GM21737 (cell line): ENCODE measurements around the gene IL22RA1.

ENCODE experiments used
- ATAC-seq: cut with Tn5 transposase; IDR thresholded peaks from one replicate; pipeline ENCODE4 v1.9.1; 2021; ENCODE audit warnings: mild to moderate bottlenecking, moderate library complexity; ENCODE audit not compliant: unreplicated experiment

Gene IL22RA1

DNA sequence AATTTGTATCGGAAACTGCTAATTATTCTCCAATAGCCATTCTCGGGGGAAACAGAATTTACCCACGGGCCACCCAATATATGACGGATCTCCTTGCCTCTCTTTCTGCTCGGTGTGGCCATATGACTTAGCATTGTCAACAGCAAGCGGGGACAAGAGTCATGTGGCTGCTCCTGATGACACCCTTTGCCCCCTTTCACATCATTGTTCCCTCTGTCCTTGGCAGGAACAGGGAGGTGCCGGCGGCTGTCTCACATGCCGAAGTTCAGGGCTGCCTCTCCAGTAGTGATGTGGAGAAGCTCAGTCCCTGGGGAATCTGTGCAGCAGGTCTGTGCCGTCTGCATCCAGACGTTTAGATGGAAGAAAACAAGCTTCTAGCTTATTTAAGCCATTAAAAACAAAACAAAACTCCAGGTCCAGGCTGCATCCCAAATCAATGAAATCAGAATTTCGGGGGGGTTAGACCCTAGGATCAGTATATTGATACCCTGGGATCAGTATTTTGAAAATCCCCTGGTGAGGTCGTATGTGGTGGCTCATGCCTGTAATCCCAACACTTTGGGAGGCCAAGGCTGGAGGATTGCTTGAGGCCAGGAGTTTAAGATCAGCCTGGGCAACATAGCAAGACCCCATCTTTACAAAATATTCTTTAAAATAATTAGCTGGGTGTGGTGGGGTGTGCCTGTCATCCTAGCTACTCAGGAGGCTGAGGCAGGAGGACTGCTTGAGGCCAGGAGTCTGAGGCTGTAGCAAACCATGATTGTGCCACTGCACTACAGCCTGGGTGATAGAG is 41.8 kb downstream of the IL22RA1 start:
- no peak for ATAC-seq

DNA sequence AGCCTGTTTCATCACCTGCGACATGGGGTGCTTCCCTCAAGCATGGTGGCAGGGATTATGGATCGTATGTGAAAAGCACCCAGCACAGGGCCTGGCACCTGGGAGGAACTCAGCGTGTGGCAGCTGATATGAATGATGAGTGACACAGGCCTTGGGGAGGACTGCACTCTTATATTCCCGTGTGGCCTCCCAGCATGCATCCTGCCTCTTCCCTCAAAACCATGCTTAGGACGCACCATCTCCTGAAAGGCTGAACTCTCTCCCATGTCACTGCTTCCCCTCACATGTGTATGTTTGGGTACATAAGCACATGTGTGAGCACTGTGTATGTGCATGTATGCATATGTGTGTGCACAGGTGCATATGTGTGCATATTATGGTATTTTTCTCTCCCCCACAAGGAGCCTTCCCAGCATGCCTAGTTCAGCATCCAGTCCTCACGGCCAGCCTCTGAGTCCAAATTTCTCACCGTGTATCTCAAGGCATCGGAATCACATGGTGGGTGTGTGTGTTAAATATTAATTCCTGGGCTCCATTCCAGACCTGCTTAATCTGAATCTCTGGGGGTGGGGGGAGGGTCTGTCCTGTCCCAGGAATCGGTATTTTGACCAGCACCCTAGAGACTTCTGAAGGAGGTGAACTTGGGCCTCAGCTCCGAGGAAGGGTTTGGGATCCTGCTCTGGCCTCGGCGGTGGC is 43.8 kb downstream of the IL22RA1 start:
- ATAC-seq, result no peak

DNA sequence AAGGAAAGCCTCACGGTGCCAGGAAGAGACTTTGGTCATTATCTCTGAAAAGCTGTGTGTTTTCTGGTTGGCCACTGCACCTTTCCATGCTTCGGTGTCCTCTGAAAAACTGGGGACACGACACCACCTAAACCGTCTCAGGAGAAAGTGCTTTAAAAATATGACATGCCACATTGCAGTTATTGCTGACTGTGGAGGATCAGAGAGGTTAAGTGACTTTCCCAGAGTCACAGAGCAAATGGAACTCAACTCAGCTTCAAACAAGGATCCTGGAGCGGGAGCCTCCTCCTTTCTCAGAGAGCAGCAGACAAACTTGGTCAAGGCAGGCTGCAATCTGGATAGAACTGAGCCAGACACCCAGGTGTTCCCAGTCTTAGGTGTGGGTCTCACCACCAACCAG is 44.8 kb downstream of the IL22RA1 start:
- ATAC-seq, result no peak

DNA sequence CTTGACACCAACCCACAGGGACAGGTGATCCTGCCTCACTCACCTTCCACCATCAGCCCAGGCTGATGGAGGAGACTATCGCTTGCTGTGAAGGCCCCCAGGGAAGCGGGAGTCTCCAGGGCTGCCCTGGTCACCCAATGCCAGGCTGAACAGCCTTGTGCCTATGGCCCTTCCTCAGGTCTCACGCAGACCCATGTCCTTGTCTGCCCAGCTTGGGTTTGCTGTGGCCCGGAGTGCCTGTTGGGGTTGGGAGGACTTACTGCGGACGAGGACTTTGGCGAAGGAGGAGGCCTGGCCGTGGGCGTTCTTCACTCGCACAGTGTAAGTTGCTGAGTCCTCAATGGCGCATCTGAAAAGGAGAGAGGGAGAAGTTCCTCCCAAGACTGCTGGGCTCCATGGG is 45.3 kb downstream of the IL22RA1 start:
- no peak for ATAC-seq

DNA sequence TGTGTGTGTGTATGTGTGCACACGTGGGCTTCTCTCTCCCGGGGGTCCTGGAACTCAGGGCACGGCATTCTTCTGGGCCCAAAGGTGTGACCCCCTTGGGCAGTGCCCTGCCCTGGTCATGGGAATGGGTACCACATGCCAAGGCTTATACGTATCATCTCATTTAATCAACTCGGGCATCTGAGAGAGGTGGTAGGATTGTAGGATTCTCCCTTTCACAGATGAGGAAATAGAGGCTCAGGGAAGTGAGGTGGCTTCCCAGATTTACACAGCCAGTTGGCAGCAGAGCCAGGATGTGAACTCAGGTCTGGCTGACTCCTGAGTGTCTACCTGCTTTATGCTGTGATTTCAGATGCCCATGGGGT is 46.2 kb downstream of the IL22RA1 start:
- ATAC-seq, result no peak

DNA sequence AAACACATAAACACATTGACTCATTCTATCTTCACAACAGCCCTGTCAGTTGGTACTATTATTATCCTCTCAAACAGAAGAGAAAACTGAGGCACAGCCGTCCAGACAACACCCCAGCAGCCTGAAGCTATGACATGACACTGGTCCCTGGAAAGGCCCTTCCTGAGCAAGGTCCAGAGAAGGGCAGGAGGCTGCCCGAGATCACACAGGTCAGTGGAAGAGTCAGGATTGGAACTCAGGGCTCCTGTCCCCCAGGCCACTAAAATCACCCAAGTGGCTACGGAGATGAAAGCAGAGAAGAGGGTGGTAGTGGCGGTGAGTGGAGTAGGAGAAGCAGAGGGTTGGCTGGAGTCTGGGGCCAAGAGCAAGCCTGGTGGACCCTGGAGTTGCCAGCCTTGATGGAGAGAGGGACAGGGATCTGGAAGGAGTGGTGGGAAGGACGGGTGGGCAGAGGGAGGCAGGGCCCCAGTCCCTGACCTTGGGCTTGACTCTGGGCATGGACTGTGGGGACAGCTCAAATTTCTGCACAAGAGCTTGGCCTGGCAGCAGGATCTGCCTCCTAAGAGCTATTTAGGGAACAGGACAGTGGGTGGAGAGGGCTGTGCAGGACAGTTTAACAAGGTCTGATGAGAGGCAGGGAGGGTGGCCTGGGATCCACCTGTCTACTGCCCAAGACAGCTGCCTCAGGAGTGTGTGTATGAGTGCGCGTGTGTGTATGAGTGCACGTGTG is 46.8 kb downstream of the IL22RA1 start:
- ATAC-seq, result no peak

DNA sequence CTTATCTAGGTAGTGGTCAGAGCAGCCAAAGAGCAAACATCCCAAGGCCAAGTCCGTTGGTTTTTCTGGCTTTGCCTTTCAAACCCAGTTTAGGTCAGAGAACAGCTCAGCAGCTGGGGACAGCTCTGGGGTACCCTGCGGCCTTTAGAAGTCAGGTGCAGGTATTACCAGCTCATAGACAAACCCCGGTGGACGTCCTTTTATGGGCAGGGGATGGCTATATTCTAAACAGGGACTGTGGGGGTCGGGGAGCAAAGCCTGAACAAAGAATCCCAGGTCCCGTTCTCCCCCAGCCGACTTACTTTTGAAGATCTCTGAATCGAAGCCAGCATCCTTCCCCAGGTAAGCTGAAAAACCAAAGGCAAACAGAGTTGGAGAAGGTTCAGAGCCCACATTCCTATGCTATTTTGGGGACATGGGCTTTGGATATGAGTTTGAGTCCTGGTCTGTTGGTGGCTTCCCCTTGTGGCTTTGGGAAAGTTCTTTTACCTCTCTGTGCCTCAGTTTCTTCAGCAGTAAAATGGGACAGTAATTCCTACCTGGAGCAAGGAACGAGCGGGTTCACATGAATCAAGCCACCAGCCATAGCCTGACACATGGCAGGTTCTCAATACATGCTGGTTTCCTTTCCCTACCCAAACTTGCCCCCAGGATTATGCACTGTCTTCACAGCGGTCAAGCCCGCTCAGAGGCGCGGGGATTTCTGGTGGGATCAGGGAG is 47.6 kb downstream of the IL22RA1 start:
- no peak for ATAC-seq

DNA sequence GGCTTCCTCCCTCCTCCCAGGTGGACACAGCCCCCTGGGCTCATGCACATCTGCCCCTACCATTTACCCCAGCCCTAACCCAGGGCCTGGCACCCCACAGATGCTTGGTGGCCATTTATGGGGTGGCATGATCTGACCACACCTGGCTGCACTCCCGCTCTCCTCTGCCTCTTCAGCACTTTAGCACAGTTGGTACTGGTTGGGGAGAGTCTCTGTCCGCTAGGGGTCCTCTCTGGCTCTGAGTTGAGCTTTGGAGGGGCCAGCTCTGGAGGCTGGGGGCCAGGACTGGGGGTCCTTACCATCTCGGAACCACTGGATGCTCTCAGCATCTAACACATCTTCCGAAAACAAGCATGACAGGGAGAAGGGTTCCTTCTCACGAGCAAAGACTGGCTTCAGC is 48.4 kb downstream of the IL22RA1 start:
- ATAC-seq, result no peak

DNA sequence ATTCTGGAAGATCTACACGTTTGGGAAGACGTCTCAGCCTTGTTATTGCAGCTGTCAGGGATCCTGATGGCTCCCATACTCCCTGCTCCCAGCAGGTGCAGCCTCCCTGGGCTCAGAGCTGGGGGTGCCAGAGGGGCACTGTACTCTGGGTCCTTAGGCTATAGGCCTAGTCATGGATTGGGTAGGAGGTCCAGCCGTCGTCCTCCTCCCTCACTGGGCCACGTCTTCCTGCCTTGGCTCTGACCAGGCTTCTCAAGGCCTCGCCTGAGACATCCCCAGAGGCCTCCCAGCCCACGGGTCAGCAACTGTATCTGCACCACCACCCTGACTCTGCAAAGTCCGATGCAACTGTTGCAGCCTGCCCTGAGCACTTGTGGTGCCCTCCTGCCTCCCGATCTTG is 49.2 kb downstream of the IL22RA1 start:
- ATAC-seq, result no peak

DNA sequence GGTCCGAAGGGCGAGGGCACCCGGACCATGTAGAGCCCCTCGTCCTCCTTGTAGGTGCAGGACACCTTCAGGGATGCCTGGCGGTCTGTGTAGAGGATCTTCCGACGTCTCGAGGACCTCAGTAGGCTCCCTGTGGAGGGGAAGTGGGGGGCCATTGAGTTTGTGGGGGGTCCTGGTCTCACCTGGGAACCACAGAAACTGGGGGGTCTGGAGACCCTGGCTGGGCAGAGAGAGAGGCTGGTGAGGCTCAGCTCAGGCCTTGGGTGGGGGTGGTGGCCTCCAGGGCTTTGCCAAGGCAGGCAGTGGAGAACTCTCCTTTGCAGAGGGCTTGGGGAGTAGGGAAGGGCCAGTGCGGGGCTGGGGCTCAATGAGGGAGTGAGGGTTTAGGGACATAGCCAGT is 50.0 kb downstream of the IL22RA1 start:
- ATAC-seq, result no peak

DNA sequence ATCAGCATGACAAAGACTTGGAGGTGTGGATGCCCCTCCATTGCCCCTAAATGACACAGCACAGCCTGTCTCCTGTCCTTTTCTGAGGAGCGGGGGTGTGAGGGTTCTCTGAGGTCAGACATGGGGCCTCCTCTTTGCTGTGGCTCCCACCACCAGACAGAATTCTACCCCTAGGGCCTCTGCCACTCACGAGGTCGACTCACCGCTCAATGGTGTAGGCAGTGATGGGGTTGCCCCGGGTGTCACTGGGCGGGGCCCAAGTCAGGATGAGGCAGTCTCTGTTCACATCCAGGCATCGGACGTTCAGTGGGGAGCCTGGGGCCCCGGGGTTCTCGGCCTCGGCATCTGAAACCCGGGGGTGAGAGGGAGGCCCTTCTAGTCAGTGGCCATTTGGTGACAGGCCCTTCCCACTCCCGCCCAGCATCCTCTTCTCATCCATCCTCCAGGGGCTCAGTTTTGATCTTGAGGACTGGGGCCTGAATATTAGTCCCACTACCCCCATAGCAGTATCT is 50.9 kb downstream of the IL22RA1 start:
- no peak for ATAC-seq

DNA sequence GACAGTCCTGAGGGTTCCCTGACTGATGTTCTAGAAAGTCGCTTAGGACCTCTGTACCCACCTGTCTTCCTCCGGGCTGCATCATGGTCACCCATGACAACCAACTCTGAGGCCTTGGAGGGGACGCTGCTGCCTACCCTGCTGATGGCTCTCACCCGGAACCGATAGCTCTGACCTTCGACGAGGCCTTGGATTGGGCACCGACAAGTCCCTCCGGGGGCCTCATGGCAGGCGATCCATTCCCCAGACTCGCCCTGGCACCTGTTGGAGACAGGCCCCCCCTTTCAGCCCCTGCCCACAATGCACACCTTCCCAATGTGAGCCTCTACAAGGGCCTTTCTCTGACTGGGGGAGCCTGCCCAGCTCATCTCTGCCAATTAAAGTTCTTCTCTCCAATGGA is 52.2 kb downstream of the IL22RA1 start:
- no peak for ATAC-seq

DNA sequence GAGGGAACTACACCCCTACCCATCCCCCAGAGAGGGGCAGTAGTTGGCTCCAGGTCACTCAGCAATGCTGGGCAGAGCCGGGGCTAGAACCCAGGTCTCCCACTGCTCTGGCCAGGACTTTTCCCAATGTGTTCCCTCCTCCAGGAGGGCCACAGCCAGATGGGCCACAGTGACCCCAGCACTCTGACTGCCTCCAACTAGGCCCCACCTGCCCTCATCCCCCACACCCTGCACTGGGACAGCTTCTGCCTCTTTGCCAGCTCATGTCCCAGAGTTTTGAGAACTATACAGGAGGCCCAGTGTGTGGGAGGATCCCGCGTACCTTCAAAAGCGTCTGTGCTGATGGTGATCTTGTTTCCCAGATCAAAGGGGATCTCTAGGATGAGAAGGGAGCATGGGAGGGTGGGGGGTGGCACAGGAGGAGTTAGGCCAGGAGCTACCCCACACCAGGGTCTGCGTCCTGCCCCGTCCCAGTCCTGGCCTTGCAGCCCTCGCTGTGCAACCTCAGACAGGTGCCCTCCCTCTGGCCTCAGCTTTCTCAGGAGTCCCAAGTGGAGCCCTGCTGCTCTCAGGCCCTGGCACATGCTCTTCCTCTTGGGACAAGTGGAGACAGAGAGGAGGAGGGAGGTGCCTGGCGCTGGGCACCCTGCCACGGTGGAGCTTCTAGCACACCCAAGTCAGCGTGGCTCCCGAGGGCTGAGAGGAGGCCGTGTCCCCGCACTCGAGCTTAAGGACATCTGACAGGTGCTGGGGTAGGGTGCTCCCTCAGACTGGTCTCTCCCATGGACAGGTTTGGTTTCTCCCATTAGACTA is 53.0 kb downstream of the IL22RA1 start:
- no peak for ATAC-seq

DNA sequence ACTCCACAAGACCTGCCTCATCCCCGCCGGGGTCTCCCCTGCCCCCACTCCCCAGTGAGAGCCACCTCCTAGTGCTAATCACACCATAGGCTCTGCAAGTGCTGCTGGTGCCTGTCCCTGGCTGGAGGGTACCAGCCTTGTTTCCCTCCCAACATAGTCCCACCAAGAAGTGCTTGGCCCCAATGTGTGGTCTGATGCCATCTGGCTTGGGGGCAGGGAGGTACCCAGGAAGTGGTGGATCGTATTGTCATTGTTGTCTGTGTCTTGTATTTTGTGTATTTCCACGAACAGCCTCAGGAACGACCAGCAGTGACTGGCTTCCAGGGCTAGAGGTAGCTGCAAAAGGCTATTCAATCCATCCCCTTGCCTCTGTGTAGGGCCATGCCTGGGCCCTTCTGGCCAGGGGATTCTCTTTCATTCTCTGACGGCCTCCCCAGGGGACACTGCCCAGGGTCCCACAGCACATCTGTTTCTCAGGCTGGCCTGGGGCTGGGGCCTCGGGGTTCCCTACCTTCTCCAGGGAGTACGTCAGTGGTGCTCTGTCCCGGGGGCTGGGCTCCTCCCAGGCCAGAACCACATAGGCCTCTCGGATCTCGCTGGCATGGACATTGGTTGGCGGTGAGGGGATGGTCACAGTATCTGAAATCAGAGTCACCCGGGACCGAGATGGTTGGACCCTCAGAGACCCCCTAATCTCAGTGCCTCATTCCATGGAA is 53.8 kb downstream of the IL22RA1 start:
- ATAC-seq, result no peak

DNA sequence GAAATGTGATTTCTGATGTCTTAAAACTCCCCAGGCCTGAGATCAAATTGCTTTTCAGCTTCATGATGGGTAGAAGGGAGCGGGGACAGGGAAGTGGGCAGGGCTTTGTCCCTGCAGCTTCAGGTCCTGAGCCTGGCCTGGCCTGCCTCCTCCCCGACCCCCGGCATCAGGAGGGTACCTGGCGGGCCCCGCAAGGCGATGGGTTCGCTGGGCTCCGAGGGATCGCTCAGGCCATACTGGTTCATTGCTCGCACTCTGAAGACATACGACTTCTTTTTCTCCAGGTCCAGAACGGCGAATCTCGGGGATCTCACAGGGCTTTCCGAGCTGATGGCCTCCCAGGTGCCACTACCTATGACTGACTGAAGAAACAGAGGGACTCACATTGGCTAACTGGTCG is 56.5 kb downstream of the IL22RA1 start:
- ATAC-seq, result no peak

DNA sequence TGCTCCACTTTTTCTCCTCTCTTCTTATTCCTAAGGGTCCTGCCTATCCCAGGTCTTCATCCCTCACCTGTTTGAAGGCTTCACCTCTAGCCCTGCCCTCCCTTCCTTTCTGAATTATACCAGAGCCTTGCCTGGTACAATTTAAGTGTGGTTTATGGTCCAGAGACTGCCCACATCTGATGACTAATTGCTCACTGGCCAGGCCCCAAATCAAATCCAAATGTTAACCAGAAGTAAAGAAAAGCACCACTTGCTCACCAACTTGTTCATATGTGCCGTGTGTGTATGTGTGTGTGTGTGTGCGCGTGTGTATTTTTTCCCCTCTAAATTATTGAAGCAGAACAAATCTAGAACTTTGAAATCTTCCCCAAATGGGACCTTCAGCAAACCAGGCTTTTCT is 57.4 kb downstream of the IL22RA1 start:
- ATAC-seq, result no peak

DNA sequence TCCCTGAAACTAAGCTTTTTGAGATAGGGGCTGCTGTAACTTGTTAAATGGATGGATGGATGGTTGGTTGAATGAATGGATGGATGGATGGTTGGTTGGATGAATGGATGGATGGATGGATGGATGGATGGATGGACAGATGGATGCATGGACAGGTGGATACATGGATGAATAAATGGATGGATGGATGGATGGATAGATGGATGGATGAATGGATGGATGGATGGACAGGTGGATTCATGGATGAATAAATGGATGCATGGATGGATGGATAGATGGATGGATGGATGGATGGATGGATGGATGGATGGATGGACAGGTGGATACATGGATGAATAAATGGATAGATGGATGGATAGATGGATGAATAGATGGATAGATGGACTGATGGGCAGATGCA is 57.9 kb downstream of the IL22RA1 start:
- no peak for ATAC-seq

DNA sequence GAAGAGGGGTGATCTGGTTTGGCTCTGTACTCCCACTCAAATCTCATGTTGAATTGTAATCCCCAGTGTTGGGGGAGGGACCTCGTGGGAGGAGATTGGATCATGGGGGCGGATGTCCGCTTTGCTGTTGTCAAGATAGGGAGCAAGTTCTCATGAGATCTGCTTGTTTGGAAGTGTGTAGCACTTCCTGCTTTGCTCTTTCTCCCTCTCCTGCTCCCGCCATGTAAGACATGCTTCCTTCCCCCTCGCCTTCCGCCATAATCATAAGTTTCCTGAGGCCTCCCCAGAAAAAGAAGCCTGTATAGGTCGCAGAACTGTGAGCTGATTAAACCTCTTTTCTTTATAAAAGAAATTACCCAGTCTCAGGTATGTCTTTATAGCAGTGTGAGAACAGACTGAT is 58.9 kb downstream of the IL22RA1 start:
- no peak for ATAC-seq

DNA sequence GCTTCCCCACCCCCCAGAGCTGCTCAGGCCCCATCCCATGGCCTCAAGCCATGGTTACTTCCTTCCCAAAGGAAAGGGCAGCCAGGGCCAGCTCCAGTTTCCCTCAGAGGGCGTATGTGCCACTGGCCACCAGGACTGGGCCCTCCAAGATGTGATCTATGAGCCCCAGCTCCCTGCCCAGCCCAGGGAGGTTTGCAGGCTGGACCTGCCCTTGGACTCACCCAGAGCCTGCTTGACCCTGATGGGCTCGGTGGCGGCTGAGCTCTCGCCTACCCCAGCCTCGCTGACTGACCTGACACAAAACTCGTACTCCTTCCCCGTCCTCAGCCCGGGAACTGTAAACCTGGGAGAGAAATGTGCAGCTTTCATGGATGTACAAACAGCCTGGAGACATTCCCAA is 60.6 kb downstream of the IL22RA1 start:
- no peak for ATAC-seq

DNA sequence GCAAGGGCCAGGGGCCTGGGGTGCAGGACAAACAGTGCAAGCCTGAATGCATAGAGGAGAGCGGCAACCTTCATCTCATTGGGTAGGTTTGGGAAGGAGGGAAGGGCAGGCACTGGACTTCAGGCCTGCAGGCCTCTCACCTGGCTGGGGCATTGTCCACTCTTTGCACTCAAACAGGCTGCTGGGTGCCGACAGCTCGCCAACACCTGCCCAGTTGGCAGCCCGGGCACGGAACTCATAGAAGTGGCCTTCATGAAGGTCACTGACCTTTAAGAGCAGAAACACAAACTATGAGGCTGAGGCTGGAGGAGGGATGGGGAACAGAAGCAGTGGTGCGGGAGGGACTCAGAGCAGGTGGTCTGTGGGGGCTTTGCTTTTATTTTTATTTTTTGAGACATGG is 61.8 kb downstream of the IL22RA1 start:
- no peak for ATAC-seq
